ENCODE data around the gene PIH1D1. TPM values are rescaled to one million over a fixed set of nuclear protein-coding genes. Genes with fewer than 3 reads are reported as not detected.

The PIH1D1 gene
- total and polyA plus RNA-seq, 2 experiments from 2014 or later: 103 to 164 TPM

- H3K27me3 ChIP-seq (ENCODE audit: insufficient read depth): peaks cover 57% of the 10 kb centered on the region
Measured at GRCh38 chr19:49439836-49440235, 11.8 kb downstream of the PIH1D1 start.

More at GRCh38 chr19:49439836-49440235, 11.8 kb downstream of the PIH1D1 start:
- Mint-ChIP-seq H3K36me3 (ENCODE audit: low read depth) (no peaks in the 10 kb centered on the region; the same call in 2 of the 3 replicates), H3K4me1 (peaks cover 37% of the 10 kb centered on the region), H3K4me3 (no peak overlapping the region; the same call in 1 of the 3 replicates), H3K27me3 (ENCODE audit: insufficient read depth, low read depth, poor library complexity) (peaks cover 85% of the 10 kb centered on the region), H3K27ac (no peak overlapping the region), H3K9me3 (peaks cover 5% of the 10 kb centered on the region)
- Histone ChIP-seq H3K79me2 (replicated peaks; ENCODE audit: insufficient read depth) (no peaks in the 10 kb centered on the region), H3K27ac (ENCODE audit: low read depth) (no peak overlapping the region), H3F3A (replicated peaks; ENCODE audit: low read depth) (peaks cover 26% of the 10 kb centered on the region), H3K4me3 (no peak overlapping the region), H3K4me2 (no peak overlapping the region), H3K9me2 (ENCODE audit: insufficient read depth) (no peaks in the 10 kb centered on the region), H3K36me3 (ENCODE audit: insufficient read depth) (no peaks in the 10 kb centered on the region), H2AFZ (no peak overlapping the region), H3K4me1 (ENCODE audit: insufficient read depth) (peaks cover 22% of the 10 kb centered on the region), H4K20me1 (replicated peaks; ENCODE audit: insufficient read depth) (no peaks in the 10 kb centered on the region)
- no peak for ATAC-seq
- no peak for TF ChIP-seq EZH2phosphoT487 (IDR thresholded peaks at IDR 0.05; ENCODE audit: unreplicated experiment)
- no peak for TF ChIP-seq POLR2AphosphoS5 (IDR thresholded peaks at IDR 0.05; ENCODE audit: low read depth)
- TF ChIP-seq ZNF462 (CRISPR knock-in tag; IDR thresholded peaks at IDR 0.05): no peak
- no peak for TF ChIP-seq CTCF (conservative IDR thresholded peaks at IDR 0.05; ENCODE audit: low read depth in 2 of 2)
- TF ChIP-seq ZNF114 (CRISPR knock-in tag; IDR thresholded peaks at IDR 0.05): no peak
- no peak for TF ChIP-seq ETS1 (IDR thresholded peaks at IDR 0.05)
- no peak for TF ChIP-seq JUNB (IDR thresholded peaks at IDR 0.05; ENCODE audit: unreplicated experiment)
- no peak for TF ChIP-seq ZNF331 (CRISPR knock-in tag; IDR thresholded peaks at IDR 0.05; ENCODE audit: low read depth)
- no peak for TF ChIP-seq STAT1 (IDR thresholded peaks at IDR 0.05; ENCODE audit: unreplicated experiment)
- TF ChIP-seq CREB1 (CRISPR knock-in tag; IDR thresholded peaks at IDR 0.05; ENCODE audit: low read depth): no peak
- no peak for TF ChIP-seq EZH2 (IDR thresholded peaks at IDR 0.05; ENCODE audit: low read depth, unreplicated experiment)
- no peak for TF ChIP-seq NANOG (IDR thresholded peaks at IDR 0.05; ENCODE audit: borderline replicate concordance)
- no peak for TF ChIP-seq REST (IDR thresholded peaks at IDR 0.05; ENCODE audit: unreplicated experiment)
- no peak for DNase-seq (ENCODE audit: low spot score)

Measured in GM23338 (cell line).